C4-2B (cell line): ENCODE results near the gene HSPA14.
"Not testable (repeated sequence)": the region's sequence is repeated elsewhere in the genome, so short reads cannot be mapped to it uniquely, and the experiment has no call there.

Source experiments
- H3K27ac ChIP-seq: fragments of 450-650 bp; 2 replicates; pipeline ENCODE4 v1.5.1; 2017
- CTCF ChIP-seq: fragments of 450-650 bp; conservative IDR thresholded peaks from 2 replicates; pipeline ENCODE4 v1.5.1; 2017; ENCODE audit warnings: mild to moderate bottlenecking
- ZFX ChIP-seq: fragments of 450-650 bp; IDR thresholded peaks from 2 replicates; pipeline ENCODE4 v1.6.1; 2017

HSPA14 gene

GRCh38 chr10:14859043-14859442 is 20.9 kb downstream of the HSPA14 start:
- peak overlapping the region; percentile 50 for H3K27ac ChIP-seq
- no peak for TF ChIP-seq CTCF
- TF ChIP-seq ZFX, result no peak

DNA sequence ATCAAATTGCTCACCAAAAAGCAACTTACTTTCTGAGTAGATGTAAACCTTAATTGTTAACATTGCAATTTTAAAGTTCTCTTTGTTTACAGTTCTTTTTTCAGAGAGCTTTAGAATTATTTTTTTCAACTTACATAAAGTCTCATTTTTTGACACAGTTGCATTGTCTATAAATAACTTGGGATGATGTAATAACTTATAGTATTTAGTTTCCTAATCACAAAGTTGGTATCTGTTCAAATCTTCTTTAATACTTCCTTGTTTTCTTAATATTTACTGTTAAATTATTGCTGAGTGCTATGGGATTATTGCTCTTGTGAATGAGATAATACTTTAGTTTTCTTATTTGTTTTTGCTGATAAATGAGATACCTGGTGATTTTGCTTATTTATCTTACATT is 21.7 kb downstream of the HSPA14 start:
- H3K27ac ChIP-seq, result no peak overlapping the region
- TF ChIP-seq CTCF (no peak), ZFX (no peak)

- TF ChIP-seq ZFX (no peak), CTCF (no peak)
- peak overlapping the region; percentile 84 for H3K27ac ChIP-seq
Observed at GRCh38 chr10:14860791-14861190, 22.7 kb downstream of the HSPA14 start.

- not testable (repeated sequence) for H3K27ac ChIP-seq
Observed at GRCh38 chr10:14864466-14864865, 26.4 kb downstream of the HSPA14 start.

DNA sequence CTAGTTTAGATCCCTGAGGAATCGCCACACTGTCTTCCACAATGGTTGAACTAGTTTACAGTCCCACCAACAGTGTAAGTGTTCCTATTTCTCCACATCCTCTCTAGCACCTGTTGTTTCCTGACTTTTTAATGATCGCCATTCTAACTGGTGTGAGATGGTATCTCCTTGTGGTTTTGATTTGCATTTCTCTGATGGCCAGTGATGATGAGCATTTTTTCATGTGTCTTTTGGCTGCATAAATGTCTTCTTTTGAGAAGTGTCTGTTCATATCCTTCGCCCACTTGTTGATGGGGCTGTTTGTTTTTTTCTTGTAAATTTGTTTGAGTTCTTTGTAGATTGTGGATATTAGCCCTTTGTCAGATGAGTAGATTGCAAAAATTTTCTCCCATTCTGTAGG is 26.8 kb downstream of the HSPA14 start:
- not testable (repeated sequence) for H3K27ac ChIP-seq

- no peak overlapping the region for H3K27ac ChIP-seq
- TF ChIP-seq CTCF (no peak), ZFX (no peak)
Observed at GRCh38 chr10:14873090-14873760, 35.1 kb downstream of the HSPA14 start.

DNA sequence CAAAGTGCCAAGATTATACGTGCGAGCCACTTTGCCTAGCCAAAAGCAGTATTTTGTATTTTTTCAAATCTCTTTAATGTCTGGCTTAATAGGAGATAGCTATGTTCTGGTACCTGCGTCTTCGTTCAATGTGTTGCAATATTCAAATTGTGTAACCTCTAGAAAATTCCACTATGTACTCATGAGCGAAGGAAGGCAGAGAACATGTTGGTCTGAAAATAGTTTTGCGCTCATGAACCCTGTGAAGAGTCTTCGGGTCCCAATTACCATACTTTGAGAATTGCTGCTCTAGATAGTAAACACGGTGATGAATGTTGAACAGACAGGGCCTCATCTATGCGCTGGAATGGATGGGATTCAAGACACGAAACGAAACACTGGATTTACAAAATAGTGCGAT is 37.8 kb downstream of the HSPA14 start:
- H3K27ac ChIP-seq, result no peak overlapping the region
- TF ChIP-seq CTCF (no peak), ZFX (no peak)

DNA sequence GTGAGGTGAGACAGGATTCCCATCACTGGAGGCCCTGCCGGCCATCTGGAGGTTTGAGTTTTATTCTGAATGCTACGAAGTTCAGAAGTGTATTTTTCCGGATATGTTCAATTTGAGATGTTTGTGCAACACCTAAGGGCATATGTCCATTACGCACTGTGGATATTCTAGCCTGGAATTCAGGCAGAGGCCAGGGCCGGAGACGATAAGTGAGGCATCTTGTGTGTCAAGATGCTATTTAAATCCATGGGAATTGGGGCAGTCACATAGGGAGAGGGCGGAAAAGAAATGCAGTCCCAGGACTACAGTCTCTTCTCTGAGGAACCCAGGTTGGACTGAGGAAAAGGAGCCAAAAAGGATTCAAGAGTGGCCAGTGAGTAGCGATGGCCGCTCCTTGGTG is 38.7 kb downstream of the HSPA14 start:
- TF ChIP-seq ZFX, result no peak
- TF ChIP-seq CTCF, result no peak
- no peak overlapping the region for H3K27ac ChIP-seq
